Measurements from ENCODE around the gene TBC1D17. TPM values are rescaled to one million over a fixed set of nuclear protein-coding genes. Genes with fewer than 3 reads are reported as not detected.

Gene TBC1D17
- total RNA-seq, 1 donor from 2014 or later, result 44.6 TPM

GRCh38 chr19:49843265-49843664 lies 34.2 kb upstream of the TBC1D17 start:
- no peak overlapping the region for H3K27ac ChIP-seq
- no peaks in the 10 kb centered on the region for H3K27me3 ChIP-seq
- intact Hi-C loops (cut with DNase I), result no loop called here
- H3K9me3 ChIP-seq, result no peaks in the 10 kb centered on the region
- DNase-seq (ENCODE audit: low spot score in 2 of 2), result no peak
- no peak for TF ChIP-seq CTCF (IDR thresholded peaks at IDR 0.05)
- no peak overlapping the region for H3K4me3 ChIP-seq
- H3K4me1 ChIP-seq, result no peaks in the 10 kb centered on the region
- peaks cover 2 to 25% of the 10 kb centered on the region in 2 donors for H3K36me3 ChIP-seq

GRCh38 chr19:49844138-49845095 lies 33.1 kb upstream of the TBC1D17 start:
- Histone ChIP-seq H3K36me3 (peaks cover 0 to 13% of the 10 kb centered on the region in 2 donors), H3K4me1 (no peaks in the 10 kb centered on the region), H3K9me3 (no peaks in the 10 kb centered on the region), H3K27me3 (no peaks in the 10 kb centered on the region), H3K27ac (no peak overlapping the region), H3K4me3 (no peak overlapping the region)
- DNase-seq (ENCODE audit: low spot score in 2 of 2), result no peak
- TF ChIP-seq CTCF (IDR thresholded peaks at IDR 0.05), result no peak
- intact Hi-C loops (cut with DNase I), result no loop called here

- H3K27me3 ChIP-seq, result no peaks in the 10 kb centered on the region
Observed at GRCh38 chr19:49845414-49845813, 32.1 kb upstream of the TBC1D17 start.

GRCh38 chr19:49846408-49846807 lies 31.1 kb upstream of the TBC1D17 start:
- no peak for TF ChIP-seq CTCF (IDR thresholded peaks at IDR 0.05)
- no peak overlapping the region for H3K27ac ChIP-seq
- intact Hi-C loops (cut with DNase I), result no loop called here
- no peaks in the 10 kb centered on the region for H3K4me1 ChIP-seq
- H3K9me3 ChIP-seq, result no peaks in the 10 kb centered on the region
- no peak overlapping the region for H3K4me3 ChIP-seq
- no peak for DNase-seq (ENCODE audit: low spot score in 2 of 2)
- H3K27me3 ChIP-seq, result no peaks in the 10 kb centered on the region
- no peaks in the 10 kb centered on the region for H3K36me3 ChIP-seq

More at GRCh38 chr19:49845414-49845813, 32.1 kb upstream of the TBC1D17 start:
- DNase-seq (ENCODE audit: low spot score in 2 of 2), result no peak
- Histone ChIP-seq H3K36me3 (peaks cover 0 to 6% of the 10 kb centered on the region in 2 donors), H3K9me3 (no peaks in the 10 kb centered on the region), H3K4me3 (no peak overlapping the region), H3K4me1 (no peaks in the 10 kb centered on the region), H3K27ac (no peak overlapping the region)
- TF ChIP-seq CTCF (IDR thresholded peaks at IDR 0.05), result no peak
- intact Hi-C loops (cut with DNase I), result no loop called here

- H3K4me1 ChIP-seq, result peaks cover 4 to 10% of the 10 kb centered on the region in 2 donors
- intact Hi-C loops (cut with DNase I), result no loop called here
- H3K27me3 ChIP-seq, result no peaks in the 10 kb centered on the region
- no peak overlapping the region for H3K4me3 ChIP-seq
- TF ChIP-seq CTCF (IDR thresholded peaks at IDR 0.05), result no peak
- no peaks in the 10 kb centered on the region for H3K36me3 ChIP-seq
- no peak overlapping the region for H3K27ac ChIP-seq
- no peaks in the 10 kb centered on the region for H3K9me3 ChIP-seq
- no peak for DNase-seq (ENCODE audit: low spot score in 2 of 2)
Observed at GRCh38 chr19:49847731-49848696, 29.5 kb upstream of the TBC1D17 start.

All from ascending aorta (tissue), 2 donors.